GM21717 (cell line): Measurements from ENCODE around the gene SURF4.
A peak's percentile ranks its signal among the peaks of the same experiment; 100 is the strongest.
"Not testable (repeated sequence)": the region's sequence is repeated elsewhere in the genome, so short reads cannot be mapped to it uniquely, and the experiment has no call there.

ENCODE experiments used
- ATAC-seq: cut with Tn5 transposase; IDR thresholded peaks from one replicate; pipeline ENCODE4 v1.9.1; 2021; ENCODE audit warnings: mild to moderate bottlenecking, moderate library complexity; ENCODE audit not compliant: unreplicated experiment

The SURF4 gene

DNA sequence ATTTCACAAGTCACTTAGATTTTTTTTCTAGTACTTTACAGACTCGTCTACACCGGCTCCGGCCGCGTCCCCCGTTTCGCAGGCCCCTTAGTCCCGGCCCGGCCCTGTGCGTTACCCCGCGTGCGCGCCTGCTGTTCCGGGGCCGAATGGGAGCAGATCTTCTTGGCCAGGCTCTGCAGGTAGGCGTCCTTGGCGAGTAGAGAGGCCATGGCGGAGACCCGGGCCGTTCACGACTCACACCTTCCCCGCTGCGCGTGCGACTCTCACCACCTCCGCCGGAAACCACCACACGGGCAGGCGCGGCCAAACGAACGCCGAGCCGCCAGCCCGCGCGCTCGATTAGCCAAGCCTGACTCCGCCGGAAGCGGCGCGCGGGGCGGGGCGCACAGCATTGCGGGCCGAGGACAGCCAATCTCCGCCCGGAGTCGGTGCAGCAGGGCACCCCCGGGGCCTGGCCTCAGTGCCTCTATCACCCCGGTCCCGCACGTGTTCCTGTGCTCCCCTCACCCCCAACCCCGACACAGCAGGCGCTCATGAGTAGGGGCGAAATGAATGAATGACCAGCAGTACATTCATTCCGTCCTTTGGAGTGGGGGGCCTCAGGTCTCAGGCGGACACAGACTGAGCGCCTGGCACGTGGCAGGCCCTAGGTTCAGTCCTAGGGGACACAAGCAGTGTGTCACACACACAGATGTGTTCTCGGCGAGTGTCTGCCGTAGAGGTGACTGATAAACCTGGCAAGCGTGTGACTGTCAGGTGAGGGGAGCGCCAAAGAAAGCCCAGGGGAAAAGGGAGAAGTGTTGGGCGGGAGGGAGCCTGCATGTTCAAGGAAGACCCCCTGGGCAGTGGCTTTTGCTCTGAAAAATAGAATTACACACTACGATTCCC lies 39.7 kb downstream of the SURF4 start, which contains the start of gene SURF6:
SURF6 (minus strand) TSS at position 265 of the 888 bp plus-strand sequence; CDS start at position 209, 56 bp downstream.
- peak; percentile 76 for ATAC-seq

DNA sequence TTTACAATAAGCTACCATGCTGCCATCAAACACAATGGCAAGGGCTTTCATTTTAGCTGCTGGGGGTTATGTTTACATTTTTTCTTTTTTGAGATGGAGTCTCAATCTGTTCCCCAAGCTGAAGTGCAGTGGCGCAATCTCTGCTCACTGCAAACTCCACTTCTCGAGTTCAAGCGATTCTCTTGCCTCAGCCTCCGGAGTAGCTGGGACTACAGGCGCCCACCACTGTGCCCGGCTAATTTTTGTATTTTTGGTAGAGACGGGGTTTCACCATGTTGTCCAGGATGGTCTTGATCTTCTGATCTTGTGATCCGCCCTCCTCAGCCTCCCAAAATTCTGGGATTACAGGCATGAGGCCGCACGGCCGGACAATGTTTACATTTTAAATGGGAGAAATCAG lies 41.0 kb downstream of the SURF4 start:
- ATAC-seq, result not testable (repeated sequence)

DNA sequence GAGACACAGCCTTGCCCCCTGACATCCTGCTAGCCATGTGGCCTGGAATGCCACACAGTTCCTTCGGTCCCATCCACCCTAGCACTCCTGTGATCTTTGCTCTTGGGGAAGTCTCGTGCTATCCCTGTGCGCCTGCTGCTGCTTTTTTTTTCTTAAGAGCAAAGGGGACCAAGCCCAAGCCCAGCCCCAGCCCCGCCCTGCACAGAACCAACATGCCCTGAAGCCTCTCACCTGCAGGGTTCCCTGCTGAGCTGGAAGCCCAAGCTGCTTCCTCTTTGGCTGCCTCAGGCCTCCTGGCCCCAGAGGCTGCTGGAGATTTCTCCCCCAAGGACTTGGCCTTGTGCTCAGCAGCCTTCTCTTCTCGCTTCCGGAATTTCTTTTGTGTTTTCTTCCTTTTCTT lies 41.7 kb downstream of the SURF4 start:
- no peak for ATAC-seq

DNA sequence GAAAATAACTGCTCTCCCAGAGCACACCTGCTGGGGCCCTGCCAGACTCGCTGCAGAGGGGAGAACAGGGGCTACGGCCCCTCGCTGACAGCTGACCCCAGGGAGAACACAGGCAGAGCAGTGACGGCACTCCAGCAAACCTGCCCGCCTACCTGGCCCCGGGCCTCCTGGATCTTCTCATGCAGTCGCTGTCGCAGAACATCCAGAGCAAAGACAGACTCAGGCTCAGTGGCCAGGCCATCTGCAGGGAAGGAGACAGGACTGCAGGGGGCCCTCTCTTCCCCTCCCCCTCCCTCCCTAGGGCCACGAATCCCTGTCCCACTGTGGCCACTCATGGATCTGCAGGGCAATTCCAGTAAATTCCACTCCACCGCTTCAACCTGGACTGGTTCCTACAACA lies 42.3 kb downstream of the SURF4 start:
- no peak for ATAC-seq

DNA sequence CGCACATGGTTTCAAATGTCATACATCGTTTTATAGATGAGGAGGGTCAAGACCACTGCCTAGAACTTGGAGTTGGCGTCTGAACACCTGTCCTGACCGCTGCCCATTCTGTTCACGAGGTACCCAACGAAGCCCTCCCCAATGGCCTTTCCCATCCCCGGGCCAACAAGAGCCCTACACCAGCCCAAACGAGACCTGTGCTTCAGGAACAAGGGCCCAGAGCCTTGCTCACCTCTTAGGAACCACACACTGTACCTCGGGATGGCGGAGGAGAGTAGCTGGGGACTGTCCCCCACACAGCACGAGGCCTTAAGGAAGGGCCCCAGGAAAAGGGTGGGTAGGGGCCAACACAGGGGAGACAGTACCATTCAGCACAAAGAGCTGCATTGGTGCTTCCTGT lies 42.8 kb downstream of the SURF4 start:
- ATAC-seq, result no peak

DNA sequence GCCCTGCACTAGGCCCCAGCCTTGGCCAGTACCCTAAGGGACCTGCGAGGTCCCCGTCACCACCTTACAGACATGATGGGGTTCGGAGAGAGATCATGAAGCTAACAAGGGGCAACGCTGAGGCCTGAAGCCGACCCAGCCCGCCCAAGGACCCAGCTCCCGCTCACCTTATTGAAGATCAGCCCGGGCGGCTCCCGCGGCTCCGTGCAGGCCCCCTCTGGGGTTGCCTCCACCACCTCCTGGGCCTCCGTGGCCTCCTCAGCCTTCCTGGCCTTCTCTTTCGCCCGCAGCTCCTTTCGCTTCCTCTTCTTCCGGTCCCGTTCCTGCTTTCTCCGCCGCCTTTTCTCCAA lies 43.5 kb downstream of the SURF4 start:
- no peak for ATAC-seq

DNA sequence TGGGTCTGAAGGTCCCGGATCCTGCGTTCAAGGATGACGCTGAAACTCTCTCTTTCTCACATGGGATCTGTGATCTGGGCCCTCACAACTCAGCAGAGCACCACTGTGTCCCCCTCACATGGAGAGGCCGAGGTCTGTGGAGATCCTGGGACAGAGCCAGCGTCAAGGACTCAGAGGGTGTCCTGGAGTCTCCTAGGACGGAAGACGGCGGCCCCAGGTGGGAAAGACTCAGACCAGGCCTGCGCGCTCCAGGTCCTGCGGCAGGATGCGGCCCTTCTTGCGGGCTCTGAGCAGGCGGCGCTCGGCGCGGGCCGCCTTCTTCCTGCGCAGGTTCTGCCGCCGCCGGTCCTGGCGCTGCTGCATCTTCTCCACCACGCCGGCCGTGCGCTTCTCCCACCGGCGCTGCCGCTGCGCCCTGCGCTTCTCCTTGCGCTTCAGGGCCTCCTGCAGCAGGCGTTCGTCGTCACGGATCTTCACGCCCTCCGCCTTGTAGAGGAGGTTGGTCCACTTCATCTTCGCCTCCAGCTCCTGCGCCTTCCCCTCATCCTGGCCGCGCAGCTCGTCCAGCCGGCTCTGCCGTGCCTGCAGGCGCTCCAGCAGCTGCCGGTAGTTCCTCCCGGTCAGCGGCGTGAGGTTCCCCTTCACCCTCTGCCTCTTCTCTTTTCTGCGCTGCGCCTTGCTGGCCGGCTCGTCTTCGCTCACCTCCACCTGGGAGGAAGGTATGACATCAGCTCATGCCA lies 44.0 kb downstream of the SURF4 start:
- ATAC-seq, result no peak

DNA sequence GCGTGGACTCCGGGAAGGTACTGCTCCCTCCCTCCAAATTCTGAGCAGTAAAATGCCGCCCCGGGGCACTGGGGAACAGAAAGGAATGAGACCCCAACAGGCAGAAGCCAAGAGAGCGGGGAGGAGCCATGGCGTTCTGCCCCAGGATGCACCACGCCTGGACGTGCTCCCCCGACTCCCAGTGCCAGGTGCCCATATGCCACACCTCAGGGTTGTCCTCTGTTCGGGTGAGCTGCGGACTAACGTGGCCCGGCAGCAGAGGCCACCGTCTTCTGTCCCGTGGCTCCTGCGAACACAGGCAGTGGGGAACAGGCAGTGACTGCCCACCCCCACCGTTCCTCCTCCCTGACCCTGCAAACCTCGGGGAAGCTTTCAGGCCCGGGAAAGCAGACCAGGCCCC lies 44.6 kb downstream of the SURF4 start:
- ATAC-seq, result no peak

DNA sequence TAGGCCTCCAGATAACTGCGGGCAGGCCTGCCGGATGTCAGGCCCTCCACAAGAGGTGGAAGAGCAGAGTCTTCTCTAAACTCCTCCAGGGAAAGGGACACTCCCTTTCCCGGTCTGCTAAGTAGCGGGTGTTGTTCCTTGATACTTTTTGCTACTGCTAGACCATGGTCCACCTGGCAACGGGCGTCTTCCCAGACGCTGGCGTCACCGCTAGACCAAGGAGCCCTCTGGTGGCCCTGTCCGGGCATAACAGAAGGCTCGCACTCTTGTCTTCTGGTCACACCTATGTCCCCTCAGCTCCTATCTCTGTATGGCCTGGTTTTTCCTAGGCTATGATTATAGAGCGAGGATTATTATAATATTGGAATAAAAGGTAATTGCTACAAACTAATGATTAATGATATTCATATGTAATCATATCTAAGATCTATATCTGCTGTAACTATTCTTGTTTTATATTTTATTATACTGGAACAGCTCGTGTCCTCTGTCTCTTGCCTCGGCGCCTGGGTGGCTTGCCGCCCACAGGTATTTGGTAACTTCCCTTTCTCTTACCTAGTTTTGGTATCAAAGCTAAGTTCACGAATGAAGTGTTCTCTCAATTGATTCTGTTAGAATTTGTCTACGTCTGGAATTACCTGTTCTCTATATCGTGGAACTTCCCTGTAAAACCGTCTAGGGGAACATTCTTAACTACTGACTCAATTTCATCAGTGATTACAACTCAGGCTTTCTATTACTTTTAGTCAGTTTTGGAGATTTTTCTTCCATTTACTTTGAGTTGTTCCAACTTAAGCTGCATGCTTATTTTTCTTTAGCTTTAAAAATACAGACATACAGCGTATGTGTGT lies 46.3 kb downstream of the SURF4 start:
- not testable (repeated sequence) for ATAC-seq

DNA sequence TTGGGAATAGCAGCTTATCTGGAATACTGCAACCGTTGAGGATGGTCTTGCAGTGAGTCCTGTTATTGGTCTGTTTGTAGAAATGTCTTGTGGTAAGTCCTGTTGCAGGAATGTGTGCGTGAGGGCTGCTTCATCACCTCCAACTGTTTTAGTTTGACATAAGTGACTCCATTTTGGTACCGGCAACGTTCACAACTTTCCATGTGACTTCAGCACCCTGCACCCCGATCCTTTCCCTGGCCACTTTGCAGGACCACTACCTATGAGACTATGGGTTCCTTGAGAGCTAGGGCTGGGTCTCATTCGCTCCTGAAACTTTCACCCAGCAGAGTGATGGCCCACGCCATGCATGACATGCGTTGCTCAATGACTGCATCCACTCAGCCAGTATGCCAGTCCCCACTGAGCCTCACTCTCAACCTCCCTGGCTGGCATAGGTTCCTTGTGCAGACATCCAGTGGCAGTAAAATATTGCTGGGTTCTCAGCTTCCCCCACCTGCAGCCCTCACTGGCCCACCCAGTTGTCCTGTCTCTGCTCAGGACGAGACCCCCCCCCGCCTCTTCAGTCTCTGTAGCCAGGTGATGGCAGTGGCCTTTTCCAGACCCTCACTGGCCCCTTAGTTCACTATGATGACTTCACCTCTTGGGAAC lies 47.9 kb downstream of the SURF4 start:
- ATAC-seq, result no peak

DNA sequence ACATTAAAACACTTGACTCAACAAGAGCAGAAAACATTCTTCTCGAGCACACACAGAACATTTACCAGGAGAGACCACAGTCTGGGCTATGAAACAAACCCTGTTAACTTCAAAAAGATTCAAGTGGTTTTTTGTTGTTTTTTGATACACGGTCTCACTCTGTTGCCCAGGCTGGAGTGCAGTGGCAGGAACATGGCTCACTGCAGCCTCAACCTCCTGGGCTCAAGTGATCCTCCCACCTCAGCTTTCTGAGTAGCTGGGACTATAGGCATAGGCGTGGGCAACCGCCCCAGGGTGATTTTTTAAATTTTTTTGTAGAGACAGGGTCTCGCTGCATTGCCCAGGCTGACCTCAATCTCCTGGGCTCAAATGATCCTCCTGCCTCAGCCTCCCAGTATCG lies 48.8 kb downstream of the SURF4 start:
- ATAC-seq, result not testable (repeated sequence)

DNA sequence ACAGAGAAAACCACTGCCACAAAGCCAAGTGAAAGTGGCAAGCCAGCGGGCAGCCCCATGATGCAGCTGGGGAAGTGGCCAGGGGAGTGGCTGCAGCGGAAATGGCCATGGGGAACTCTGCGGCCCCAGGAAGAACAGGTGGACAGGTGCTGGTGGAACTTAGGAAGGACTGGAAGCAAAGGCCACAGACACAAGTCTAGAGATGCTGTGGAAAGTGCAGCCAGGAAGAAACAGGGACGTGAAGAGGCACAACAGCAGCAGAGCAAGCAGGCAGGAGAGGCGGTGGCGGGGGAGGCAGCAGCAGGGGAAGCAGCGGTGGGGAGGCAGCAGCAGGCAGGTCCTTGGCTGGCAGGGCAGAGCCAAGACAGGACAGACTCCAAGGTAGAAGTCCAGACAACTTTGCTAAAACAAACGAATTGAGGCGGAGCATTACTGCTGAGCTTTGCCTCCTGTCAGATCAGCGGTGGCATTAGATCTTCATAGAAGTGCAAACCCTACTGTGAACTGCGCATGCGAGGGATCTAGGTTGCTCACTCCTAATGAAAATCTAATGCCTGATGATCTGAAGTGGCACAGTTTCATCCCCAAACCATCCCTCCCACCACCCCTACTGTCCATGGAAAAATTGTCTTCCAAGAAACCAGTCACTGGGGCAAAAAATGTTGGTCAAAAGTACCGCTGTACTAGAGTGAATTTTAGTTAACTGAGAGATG lies 51.7 kb downstream of the SURF4 start:
- no peak for ATAC-seq

DNA sequence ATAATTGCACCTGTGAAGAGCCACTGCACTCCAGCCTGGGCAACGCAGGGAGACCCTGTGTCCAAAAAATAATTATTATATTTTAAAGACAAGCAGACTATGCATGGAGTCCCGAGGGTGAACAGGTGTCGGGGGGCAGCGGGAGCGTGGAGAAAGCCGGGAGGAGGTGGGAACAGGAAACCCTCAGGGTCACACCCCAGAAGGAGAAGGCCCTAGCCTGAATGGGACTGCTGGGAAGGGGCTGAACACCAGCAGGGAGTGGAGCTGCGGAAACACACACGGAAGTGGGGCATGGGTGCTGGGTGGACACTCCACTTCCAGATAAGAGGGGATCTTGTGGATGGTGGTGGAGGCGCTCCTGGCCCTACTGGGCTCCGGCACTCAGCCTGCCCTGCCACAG lies 52.6 kb downstream of the SURF4 start:
- no peak for ATAC-seq

DNA sequence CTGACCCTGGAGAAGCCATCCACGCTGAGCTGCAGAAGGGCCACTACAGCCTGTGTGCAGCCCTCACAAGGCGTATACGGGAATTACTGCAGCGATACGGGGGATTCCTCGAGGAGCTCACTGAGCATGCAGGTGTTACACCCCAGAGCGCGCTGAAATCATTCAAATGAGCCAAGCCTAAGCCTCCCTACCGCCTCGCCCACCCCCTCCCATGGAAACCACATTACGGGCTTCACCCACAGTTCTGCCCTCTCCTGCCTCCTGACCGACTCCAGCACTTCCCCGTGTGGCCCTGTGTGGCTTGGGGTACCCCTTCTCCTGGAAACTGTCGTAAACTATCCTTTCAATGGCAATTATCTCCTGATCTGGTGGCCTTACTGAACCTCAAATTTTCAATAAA lies 53.2 kb downstream of the SURF4 start:
- no peak for ATAC-seq

DNA sequence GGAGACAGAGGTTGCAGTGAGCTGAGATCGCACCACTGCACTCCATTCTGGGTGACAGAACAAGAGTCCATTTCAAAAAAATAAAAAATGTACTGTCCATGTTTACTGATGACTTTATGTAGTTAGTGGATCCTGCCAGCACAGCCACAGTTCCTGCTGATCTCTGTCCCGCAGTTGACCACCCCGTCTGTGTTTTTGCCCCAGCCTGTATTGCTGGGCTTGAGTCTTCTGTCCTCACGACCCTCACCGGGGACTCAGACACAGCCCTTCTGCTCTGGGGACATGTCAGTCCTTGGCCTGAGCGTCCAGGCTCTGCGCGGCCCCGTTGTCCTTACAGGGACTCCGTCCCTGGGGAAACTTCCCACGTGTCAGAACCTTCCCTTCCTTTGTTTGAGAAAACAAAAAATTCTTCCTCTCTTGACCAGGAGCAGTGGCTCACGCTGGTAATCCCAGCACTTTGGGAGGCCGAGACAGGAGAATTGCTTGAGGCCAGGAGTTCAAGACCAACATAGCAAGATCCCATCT lies 54.4 kb downstream of the SURF4 start:
- no peak for ATAC-seq

DNA sequence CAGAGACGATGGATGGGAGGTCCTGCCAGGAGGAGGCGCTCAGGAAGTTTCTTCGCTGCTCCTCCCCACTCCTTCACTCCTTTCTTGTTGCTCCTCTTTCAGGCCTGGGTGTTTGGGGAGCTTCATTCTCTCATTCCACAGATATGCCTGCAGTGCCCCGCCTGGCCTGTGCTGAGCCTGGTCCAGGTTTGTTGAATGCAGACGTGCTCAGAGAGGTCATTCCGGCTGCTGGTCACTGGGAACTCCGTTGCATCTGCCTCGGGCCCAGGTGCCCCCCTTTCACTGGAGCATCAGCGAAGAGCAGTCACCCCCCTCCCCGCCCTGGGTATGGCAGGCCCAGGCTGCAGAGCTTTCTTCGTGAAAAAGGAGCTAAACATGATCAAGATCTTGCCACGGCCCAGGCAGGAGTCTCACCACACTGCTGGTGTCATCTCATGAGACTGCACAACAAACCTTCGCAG lies 55.4 kb downstream of the SURF4 start:
- no peak for ATAC-seq

DNA sequence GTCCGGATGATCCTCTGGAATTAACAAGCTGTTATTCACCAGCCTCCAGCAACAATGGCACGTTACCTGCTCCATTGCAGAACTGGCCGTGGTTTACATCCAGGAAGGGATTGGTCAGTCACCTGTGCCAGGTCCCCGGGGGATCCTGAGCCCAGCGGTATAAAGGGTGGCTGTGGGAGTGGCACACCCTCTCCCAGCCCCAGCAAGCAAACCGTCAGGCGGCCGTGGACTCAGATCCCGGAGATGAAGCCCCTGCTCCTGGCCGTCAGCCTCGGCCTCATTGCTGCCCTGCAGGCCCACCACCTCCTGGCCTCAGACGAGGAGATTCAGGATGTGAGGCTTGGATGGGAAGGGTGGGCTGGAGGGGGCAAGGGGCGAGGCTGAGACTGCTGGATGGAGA lies 58.3 kb downstream of the SURF4 start:
- not testable (repeated sequence) for ATAC-seq

DNA sequence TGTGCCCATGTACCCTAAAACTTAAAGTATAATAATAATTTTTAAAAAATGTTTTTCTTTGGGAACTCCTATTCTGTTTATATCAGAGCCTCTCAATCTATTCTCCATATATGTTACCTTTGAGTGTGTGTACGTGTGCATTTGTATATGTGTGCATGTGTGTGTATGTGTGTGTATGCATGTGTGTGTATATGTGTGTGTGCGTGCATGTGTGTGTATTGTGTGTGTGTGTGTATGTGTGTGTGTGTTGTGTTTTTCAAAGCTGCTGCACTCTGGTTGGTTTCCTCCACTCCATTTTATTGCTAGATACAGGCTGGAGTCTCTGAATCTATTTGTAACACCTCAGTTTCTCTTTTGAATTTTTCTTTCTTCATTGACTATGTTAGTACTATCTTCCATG lies 59.9 kb downstream of the SURF4 start:
- ATAC-seq, result no peak
